Measurements from ENCODE around the gene UPF3A. TPM values are rescaled to one million over a fixed set of nuclear protein-coding genes. Genes with fewer than 3 reads are reported as not detected.

Gene UPF3A
- total RNA-seq: 10 to 100 TPM; 13.4 to 25.5 (median 20.3) TPM
- polyA plus RNA-seq: 10 to 100 TPM; 28.9 to 42.0 TPM
- long read RNA-seq, donor 1, transcript UPF3A-209 (2 exons, 494 nt): major isoform, 9 of 46 reads
- long read RNA-seq, donor 1, partial matches to known transcripts: 14 of 46 reads
- long read RNA-seq, donor 1, other reads (novel, unspliced or antisense): 21 of 46 reads
- long read RNA-seq, donor 2, partial matches to known transcripts: 8 of 28 reads
- long read RNA-seq, donor 2, other reads (novel, unspliced or antisense): 18 of 28 reads
- long read RNA-seq, donor 3, transcript UPF3A-209 (2 exons, 494 nt): major isoform, 6 of 19 reads
- long read RNA-seq, donor 3, partial matches to known transcripts: 2 of 19 reads
- long read RNA-seq, donor 3, other reads (novel, unspliced or antisense): 11 of 19 reads

GRCh38 chr13:114281351-114282040, at the start of gene UPF3A:
Gene UPF3A, plus strand, starts transcription at chr13:114281601. Its CDS starts 39 bp downstream, at chr13:114281640.
- no peak for TF ChIP-seq CTCF (IDR thresholded peaks at IDR 0.05)
- TF ChIP-seq POLR2A (IDR thresholded peaks at IDR 0.05): peak in 1 of 2 donors; percentile 90
- Histone ChIP-seq H3K4me1 (peaks cover 0 to 25% (median 14%) of the 10 kb centered on the region in 12 donors), H3K27me3 (no peaks in the 10 kb centered on the region), H3K36me3 (peaks cover 0 to 47% (median 23%) of the 10 kb centered on the region in 9 donors), H3K27ac (peak within 1 kb of the TSS; percentile 90 to 99 (median 98)), H3K9me3 (no peaks in the 10 kb centered on the region), H3K4me3 (peak within 1 kb of the TSS; percentile 57 to 93 (median 78))
- intact Hi-C loops (cut with DNase I): loop anchor here in 2 of 10 donors (1.0 kb wide), 1 partner anchor 33 kb away; the partner anchor contains the start of gene CHAMP1 (in 2 of the 2)
- DNase-seq (peak; percentile 92 to 96 (median 93)), ATAC-seq (peak; percentile 81 to 96 (median 93))
- 0 to 1% (median 0%) methylated on average over 40 to 81 of the region's 89 CpGs; no CpG with 5 or more reads in 1 of the 4 donors for WGBS, 4 donors

- TF ChIP-seq POLR2A (IDR thresholded peaks at IDR 0.05) (no peak), CTCF (IDR thresholded peaks at IDR 0.05) (no peak)
- intact Hi-C loops (cut with DNase I): no loop called here
- DNase-seq (no peak), ATAC-seq (no peak)
- 71 to 86% (median 81%) methylated on average over 8 of the region's 8 CpGs for WGBS, 4 donors
- peaks cover 0 to 29% (median 12%) of the 10 kb centered on the region in 12 donors for H3K4me1 ChIP-seq
- H3K27me3 ChIP-seq: peaks cover 0 to 35% (median 9%) of the 10 kb centered on the region in 9 donors
- H3K36me3 ChIP-seq: peaks cover 0 to 4% (median 3%) of the 10 kb centered on the region in 9 donors
- H3K27ac ChIP-seq: no peak overlapping the region
- H3K4me3 ChIP-seq: no peak overlapping the region
- no peaks in the 10 kb centered on the region for H3K9me3 ChIP-seq
Observed at GRCh38 chr13:114231886-114232285, 49.5 kb upstream of the UPF3A start.

GRCh38 chr13:114234266-114234644, 47.1 kb upstream of the UPF3A start:
- ATAC-seq: no peak
- Histone ChIP-seq H3K27ac (peak overlapping the region; percentile 74 to 93 (median 84)), H3K4me1 (peaks cover 0 to 23% (median 12%) of the 10 kb centered on the region in 12 donors), H3K27me3 (peaks cover 0 to 17% (median 7%) of the 10 kb centered on the region in 9 donors), H3K9me3 (no peaks in the 10 kb centered on the region), H3K36me3 (peaks cover 0 to 28% (median 24%) of the 10 kb centered on the region in 9 donors), H3K4me3 (peak overlapping the region; percentile 59 to 100 (median 94))
- TF ChIP-seq POLR2A (IDR thresholded peaks at IDR 0.05) (no peak), CTCF (IDR thresholded peaks at IDR 0.05) (no peak)
- WGBS, 4 donors: 64 to 79% (median 72%) methylated on average over 4 of the region's 4 CpGs
- DNase-seq: no peak
- intact Hi-C loops (cut with DNase I): loop anchor here in 1 of 10 donors (2.0 kb wide), 1 partner anchor 417 kb away; no protein-coding TSS in a partner anchor
